Sigmoid colon (tissue), 7 donors: Measurements from ENCODE around the gene KLHL21. TPM values are rescaled to one million over a fixed set of nuclear protein-coding genes. Genes with fewer than 3 reads are reported as not detected.

ENCODE experiments used
- DNase-seq: peaks from one replicate; pipeline ENCODE4 v3.0.0-alpha.2; 2019
- H3K27ac ChIP-seq, 4 donors: fragments of 200-600 bp; sonication (generic); one replicate each; pipeline ENCODE4 v1.5.1; 2016 to 2019; ENCODE audit warnings: mild to moderate bottlenecking in 1 of 4
- H3K27me3 ChIP-seq, 3 donors: fragments of 200-600 bp; sonication (generic); one replicate each; pipeline ENCODE4 v1.5.1; 2019; ENCODE audit warnings: mild to moderate bottlenecking in 1 of 3
- H3K36me3 ChIP-seq, 4 donors: fragments of 200-600 bp; sonication (generic); one replicate each; pipeline ENCODE4 v1.5.1; 2016 to 2019
- H3K4me1 ChIP-seq, 4 donors: fragments of 200-600 bp; sonication (generic); one replicate each; pipeline ENCODE4 v1.5.1; 2017 to 2019
- H3K4me3 ChIP-seq, 4 donors: fragments of 200-600 bp; sonication (generic); one replicate each; pipeline ENCODE4 v1.5.1; 2017 to 2019; ENCODE audit warnings: mild to moderate bottlenecking in 2 of 4, moderate library complexity in 1 of 4
- H3K9me3 ChIP-seq, 4 donors: fragments of 200-600 bp in 3 of 4; sonication (generic) in 3 of 4; one replicate each; pipeline versions ENCODE4 v1.5.1 to v1.6.1; 2013 to 2019
- EP300 ChIP-seq, 4 donors: sonication (generic); formaldehyde crosslinking; IDR thresholded peaks; one replicate each; pipeline ENCODE4 v1.6.1; 2017; ENCODE audit warnings: antibody characterized with exemption in 4 of 4
- POLR2A ChIP-seq, 2 donors: fragments of 450-650 bp; IDR thresholded peaks; one replicate each; pipeline ENCODE4 v1.6.1; 2016; ENCODE audit warnings: antibody characterized with exemption in 2 of 2, mild to moderate bottlenecking in 2 of 2, moderate library complexity in 2 of 2
- POLR2AphosphoS5 ChIP-seq, 4 donors: sonication (generic); formaldehyde crosslinking; IDR thresholded peaks; one replicate each; pipeline ENCODE4 v1.6.1; 2017; ENCODE audit warnings: antibody characterized with exemption in 4 of 4
- WGBS, 2 donors: extraction: QIAGEN DNeasy Blood & Tissue Kit; methylation state at CpG; one replicate each; pipeline ENCODE4 v1.1.7; 2013; 5-methylcytosine and 5-hydroxymethylcytosine counted together
- intact Hi-C: fragments of 100-400 bp; cut with DNase I; formaldehyde crosslinking; loops from one replicate; pipeline ENCODE4 v1.15.1; 2023
- polyA plus RNA-seq, 3 donors: library from polyadenylated mRNA; stranded (reverse); fragments of 200-250 nt; gene quantifications; one replicate each; pipeline ENCODE4 v1.2.3, GENCODE V29; 2013
- total RNA-seq, 4 donors: library from RNA; depleted of rRNA; stranded (reverse); fragments of >200 nt; gene quantifications; one replicate each; pipeline ENCODE4 v1.1.0, GENCODE V29; 2016
- TF ChIP-seq, protein P1 (sequence below), 4 experiments: fragments of 450-650 bp in 3 of 4; fragments of 200-600 bp in 1 of 4; IDR thresholded peaks; one replicate each; pipeline ENCODE4 v1.5.1; 2016 to 2019; ENCODE audit warnings: antibody characterized with exemption in 4 of 4, mild to moderate bottlenecking in 3 of 4, moderate library complexity in 2 of 4
- donor health status: healthy with polysubstance abuse.
- donor health status: Bipolar disorder and iron deficiency.
- donor health status: healthy.

KLHL21 gene
- total and polyA plus RNA-seq, 7 donors, result 4.8 to 83.6 (median 54.0) TPM

DNA sequence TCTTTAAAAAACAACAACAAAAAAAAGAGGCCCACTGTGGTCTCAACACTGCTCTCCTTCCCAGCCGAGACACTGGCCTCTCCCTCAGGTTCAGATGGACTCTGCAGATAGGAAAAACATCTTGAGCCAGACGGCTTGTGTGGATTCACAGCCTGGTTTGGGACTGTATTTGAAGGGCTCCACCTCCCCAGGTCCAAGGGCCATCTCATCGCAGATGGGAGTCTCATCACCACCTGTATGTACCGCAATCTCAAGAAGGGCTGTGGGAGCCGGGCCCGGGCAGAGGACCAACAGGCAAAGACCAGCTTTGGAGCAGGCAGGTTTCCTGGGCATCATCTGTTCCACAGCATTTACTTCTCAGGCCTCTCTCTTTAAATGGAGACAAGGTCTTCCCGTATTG lies 12.6 kb downstream of the KLHL21 start:
- Histone ChIP-seq H3K9me3 (no peaks in the 10 kb centered on the region), H3K27me3 (no peaks in the 10 kb centered on the region), H3K4me3 (no peak overlapping the region), H3K36me3 (peaks cover 38 to 74% (median 64%) of the 10 kb centered on the region in 4 donors), H3K4me1 (peaks cover 0 to 53% (median 47%) of the 10 kb centered on the region in 4 donors), H3K27ac (no peak overlapping the region)
- TF ChIP-seq, protein P1, sequence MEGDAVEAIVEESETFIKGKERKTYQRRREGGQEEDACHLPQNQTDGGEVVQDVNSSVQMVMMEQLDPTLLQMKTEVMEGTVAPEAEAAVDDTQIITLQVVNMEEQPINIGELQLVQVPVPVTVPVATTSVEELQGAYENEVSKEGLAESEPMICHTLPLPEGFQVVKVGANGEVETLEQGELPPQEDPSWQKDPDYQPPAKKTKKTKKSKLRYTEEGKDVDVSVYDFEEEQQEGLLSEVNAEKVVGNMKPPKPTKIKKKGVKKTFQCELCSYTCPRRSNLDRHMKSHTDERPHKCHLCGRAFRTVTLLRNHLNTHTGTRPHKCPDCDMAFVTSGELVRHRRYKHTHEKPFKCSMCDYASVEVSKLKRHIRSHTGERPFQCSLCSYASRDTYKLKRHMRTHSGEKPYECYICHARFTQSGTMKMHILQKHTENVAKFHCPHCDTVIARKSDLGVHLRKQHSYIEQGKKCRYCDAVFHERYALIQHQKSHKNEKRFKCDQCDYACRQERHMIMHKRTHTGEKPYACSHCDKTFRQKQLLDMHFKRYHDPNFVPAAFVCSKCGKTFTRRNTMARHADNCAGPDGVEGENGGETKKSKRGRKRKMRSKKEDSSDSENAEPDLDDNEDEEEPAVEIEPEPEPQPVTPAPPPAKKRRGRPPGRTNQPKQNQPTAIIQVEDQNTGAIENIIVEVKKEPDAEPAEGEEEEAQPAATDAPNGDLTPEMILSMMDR (IDR thresholded peaks at IDR 0.05), result no peak
- no peak for TF ChIP-seq POLR2A (IDR thresholded peaks at IDR 0.05)
- TF ChIP-seq EP300 (IDR thresholded peaks at IDR 0.05), result no peak
- no peak for TF ChIP-seq POLR2AphosphoS5 (IDR thresholded peaks at IDR 0.05)
- 89 to 92% methylated on average over 7 of the region's 7 CpGs for WGBS, 2 donors
- DNase-seq, result no peak
- intact Hi-C loops, result no loop called here

DNA sequence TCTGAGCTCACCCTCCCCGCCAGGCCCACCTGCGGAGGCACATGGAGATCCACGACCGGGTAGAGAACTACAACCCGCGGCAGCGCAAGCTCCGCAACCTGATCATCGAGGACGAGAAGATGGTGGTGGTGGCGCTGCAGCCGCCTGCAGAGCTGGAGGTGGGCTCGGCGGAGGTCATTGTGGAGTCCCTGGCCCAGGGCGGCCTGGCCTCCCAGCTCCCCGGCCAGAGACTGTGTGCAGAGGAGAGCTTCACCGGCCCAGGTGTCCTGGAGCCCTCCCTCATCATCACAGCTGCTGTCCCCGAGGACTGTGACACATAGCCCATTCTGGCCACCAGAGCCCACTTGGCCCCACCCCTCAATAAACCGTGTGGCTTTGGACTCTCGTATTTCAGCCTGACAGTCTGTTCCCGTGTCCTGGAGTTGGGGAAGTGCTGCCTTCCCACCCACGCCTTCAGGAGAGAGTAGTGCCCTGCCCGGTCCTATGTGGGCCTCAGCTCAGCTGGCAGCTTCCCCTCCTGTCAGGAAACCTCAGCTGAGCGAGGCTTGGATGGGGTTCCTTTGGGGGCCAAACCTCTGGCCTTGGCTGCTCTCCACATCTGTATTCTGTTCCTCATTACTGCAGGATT lies 13.7 kb downstream of the KLHL21 start:
- intact Hi-C loops, result no loop called here
- no peaks in the 10 kb centered on the region for H3K27me3 ChIP-seq
- TF ChIP-seq POLR2AphosphoS5 (IDR thresholded peaks at IDR 0.05), result peak in 1 of 4 donors; percentile 10
- no peak for TF ChIP-seq EP300 (IDR thresholded peaks at IDR 0.05)
- H3K4me3 ChIP-seq, result no peak overlapping the region
- peaks cover 30 to 64% (median 53%) of the 10 kb centered on the region in 4 donors for H3K36me3 ChIP-seq
- WGBS, 2 donors, result 81 to 85% methylated on average over 24 of the region's 24 CpGs
- H3K4me1 ChIP-seq, result peaks cover 0 to 53% (median 47%) of the 10 kb centered on the region in 4 donors
- no peaks in the 10 kb centered on the region for H3K9me3 ChIP-seq
- peak overlapping the region in 3 of 4 donors; percentile 32 to 62 (median 62) for H3K27ac ChIP-seq
- no peak for DNase-seq

DNA sequence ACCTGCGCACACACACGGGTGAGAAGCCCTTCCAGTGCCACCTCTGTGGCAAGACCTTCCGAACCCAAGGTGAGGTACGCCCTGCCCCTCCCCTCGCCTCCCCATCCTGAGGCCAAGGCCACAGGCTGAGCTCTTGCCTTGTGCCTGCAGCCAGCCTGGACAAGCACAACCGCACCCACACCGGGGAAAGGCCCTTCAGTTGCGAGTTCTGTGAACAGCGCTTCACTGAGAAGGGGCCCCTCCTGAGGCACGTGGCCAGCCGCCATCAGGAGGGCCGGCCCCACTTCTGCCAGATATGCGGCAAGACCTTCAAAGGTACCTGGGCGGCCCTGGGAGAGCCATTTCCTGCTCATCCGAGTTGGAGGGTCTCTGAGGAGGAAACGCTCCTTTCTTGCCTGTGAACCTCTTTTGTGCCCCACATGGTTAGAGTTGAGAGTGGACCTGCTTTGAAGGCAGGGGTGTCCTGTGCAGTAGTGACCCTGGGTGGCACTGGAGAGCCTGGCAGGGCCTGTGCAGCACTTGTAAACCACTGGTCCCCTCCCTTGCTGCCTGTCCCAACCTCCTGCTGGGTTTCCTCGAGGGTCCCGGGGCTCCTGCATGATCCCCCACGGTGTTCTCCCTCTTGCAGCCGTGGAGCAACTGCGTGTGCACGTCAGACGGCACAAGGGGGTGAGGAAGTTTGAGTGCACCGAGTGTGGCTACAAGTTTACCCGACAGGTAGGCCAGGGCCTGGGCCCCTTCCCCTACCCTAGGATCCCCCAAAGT lies 14.4 kb downstream of the KLHL21 start:
- Histone ChIP-seq H3K4me3 (no peak overlapping the region), H3K27me3 (no peaks in the 10 kb centered on the region), H3K36me3 (peaks cover 24 to 57% (median 46%) of the 10 kb centered on the region in 4 donors), H3K27ac (peak overlapping the region in 3 of 4 donors; percentile 59 to 62 (median 62)), H3K4me1 (peaks cover 0 to 53% (median 47%) of the 10 kb centered on the region in 4 donors), H3K9me3 (no peaks in the 10 kb centered on the region)
- 75 to 82% methylated on average over 25 of the region's 25 CpGs for WGBS, 2 donors
- intact Hi-C loops, result no loop called here
- TF ChIP-seq EP300 (IDR thresholded peaks at IDR 0.05) (no peak), POLR2AphosphoS5 (IDR thresholded peaks at IDR 0.05) (no peak), POLR2A (IDR thresholded peaks at IDR 0.05) (no peak)
- TF ChIP-seq, protein P1 (IDR thresholded peaks at IDR 0.05), result no peak
- no peak for DNase-seq

DNA sequence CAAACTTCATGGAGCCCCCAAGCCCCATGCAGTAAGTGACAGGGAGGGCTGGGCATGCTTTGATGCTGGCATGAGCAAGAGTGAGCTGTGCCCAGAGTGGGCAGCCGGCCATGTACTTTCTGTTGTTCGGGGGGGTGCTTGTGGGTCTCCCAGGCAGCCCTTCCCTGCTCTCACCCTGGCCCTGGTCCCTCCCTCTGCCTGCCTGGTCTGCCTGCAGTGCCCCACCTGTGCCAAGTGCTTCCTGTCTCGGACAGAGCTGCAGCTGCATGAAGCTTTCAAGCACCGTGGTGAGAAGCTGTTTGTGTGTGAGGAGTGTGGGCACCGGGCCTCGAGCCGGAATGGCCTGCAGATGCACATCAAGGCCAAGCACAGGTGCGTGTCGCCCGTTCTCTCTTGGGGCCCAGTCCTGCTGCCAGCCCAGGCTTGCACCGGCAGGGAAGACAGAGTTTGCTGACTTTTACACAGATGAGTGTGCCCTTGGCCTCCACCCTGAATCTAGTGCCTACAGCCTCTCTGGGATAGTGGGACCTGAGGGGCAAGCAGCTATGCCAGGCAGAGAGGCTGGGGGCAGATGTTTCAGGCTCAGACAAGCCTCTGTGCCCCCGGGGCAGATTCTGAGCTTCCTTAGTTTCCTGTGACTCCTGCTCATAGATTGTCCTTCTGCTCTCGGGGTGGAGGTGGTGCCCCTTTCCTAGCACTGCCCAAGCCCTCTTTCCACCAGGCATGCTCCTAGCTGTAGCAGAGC lies 15.2 kb downstream of the KLHL21 start:
- Histone ChIP-seq H3K4me3 (no peak overlapping the region), H3K27ac (peak overlapping the region; percentile 48 to 62 (median 60)), H3K36me3 (peaks cover 16 to 48% (median 38%) of the 10 kb centered on the region in 4 donors), H3K27me3 (no peaks in the 10 kb centered on the region), H3K9me3 (no peaks in the 10 kb centered on the region), H3K4me1 (peaks cover 0 to 49% (median 46%) of the 10 kb centered on the region in 4 donors)
- DNase-seq, result no peak
- WGBS, 2 donors, result 53 to 68% methylated on average over 13 of the region's 13 CpGs
- intact Hi-C loops, result no loop called here
- no peak for TF ChIP-seq POLR2AphosphoS5 (IDR thresholded peaks at IDR 0.05)
- TF ChIP-seq EP300 (IDR thresholded peaks at IDR 0.05), result no peak
- TF ChIP-seq, protein P1 (IDR thresholded peaks at IDR 0.05), result no peak
- no peak for TF ChIP-seq POLR2A (IDR thresholded peaks at IDR 0.05)
